Amniotic epithelial cell (primary cell): ENCODE data around the gene BAHD1.

Source experiments
- DNase-seq: peaks from one replicate; pipeline ENCODE4 v3.0.0-alpha.2; 2010; ENCODE audit warnings: low read depth

BAHD1 gene

DNA sequence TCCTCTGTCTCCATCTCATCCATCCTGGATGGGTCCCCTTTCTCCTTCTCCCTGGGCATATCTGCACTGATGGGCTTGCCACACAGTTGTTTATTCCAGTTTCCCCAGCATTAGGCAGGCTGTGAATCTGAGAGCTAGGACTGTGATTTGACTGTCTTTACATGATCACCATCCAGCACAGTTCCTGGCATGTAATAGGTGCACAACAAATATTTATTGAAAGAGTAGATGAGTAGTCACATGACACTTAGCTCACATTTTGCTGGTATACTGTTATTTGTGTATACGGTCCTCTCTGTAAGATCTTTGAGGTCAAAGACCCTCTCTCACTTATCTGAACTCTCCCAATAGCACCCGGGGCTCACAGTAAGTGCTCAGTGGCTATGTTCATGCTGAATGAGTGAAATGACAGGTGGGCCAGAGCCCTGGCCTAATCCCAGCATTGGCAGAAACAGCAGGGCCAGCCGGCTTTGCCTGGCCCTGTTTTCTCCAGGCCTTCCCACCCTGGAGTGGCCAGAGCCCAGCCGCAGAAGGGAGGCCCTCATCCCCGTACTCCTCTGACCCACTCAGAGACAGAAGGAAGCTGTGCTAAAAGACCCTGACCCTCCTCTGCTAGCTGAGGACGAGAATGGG, 16.2 kb upstream of the BAHD1 start:
- DNase-seq: no peak

DNA sequence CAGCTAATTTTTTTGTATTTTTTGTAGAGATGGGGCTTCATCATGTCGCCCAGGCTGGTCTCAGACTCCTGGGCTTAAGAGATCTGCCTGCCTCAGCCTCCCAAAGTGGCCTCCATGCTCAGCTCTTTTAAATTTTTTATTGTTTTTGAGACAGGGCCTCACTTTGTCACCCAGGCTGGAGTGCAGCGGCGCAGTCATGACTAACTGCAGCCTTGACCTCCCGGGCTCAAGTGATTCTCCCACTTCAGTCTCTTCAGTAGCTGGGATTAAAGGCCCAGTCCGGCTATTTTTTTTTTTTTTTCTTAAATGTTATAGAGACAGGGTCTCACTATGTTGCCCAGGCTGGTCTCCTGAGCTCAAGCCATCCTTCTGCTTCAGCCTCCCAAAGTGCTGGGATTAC, 15.1 kb upstream of the BAHD1 start:
- DNase-seq: no peak

GRCh38 chr15:40427188-40427587, 13.6 kb upstream of the BAHD1 start:
- no peak for DNase-seq

DNA sequence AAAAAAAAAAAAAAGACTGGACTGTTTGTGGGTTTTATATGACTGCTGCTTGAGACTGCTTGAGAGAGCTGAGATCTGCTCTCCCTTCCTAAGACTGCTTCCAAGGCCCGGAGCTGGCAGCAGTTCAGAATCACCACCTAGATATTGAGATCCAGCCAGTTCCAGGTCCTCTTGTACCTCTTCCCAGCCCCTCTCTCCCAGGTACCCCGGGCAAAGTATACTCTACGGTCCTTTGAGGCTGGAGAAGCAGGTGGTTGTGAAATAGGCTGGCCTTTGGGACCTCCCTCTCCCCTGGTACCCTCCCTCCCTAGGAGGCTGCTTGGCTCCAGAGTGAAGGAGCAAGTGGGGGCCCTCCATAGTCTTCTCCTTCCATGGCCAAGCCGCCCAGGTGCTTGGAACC, 12.6 kb upstream of the BAHD1 start:
- DNase-seq: no peak

GRCh38 chr15:40429068-40429710, 11.6 kb upstream of the BAHD1 start:
- DNase-seq: no peak

- peak; percentile 45 for DNase-seq
These were observed 10.4 kb upstream of the BAHD1 start for GRCh38 chr15:40430271-40430805.

DNA sequence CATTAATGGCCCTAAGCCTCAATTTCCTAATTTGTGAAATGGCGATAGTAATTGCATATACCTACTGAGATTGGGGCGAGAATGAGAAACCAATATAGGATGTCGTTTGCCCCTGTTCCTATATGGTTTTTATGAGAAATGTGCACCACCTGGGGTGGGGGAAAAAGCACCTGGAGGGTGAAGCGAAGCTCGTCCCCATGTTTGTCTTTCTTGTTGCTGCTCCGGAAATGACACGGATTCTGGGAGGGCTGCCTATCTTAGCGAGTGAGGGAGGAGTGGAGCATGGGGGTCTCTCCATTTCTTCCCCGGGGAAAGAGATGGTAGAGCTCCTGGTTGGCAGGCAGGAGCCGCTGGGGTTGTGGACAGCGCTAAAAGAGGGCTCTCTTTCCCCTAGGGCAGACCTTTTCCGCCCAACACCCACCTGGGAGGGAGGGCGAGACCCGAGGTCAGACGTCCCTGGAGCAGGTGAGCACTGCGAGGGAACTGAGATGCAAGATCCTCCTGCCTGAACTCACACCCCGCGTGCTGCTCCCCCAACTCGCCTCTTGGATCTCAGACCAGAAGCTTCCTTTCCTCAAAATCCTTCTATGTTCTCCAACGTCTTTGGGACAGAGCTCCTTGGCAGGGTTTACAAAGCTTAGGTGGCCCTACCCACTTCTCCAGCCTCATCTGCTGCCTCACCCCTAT, 5.6 kb upstream of the BAHD1 start:
- DNase-seq: no peak

DNA sequence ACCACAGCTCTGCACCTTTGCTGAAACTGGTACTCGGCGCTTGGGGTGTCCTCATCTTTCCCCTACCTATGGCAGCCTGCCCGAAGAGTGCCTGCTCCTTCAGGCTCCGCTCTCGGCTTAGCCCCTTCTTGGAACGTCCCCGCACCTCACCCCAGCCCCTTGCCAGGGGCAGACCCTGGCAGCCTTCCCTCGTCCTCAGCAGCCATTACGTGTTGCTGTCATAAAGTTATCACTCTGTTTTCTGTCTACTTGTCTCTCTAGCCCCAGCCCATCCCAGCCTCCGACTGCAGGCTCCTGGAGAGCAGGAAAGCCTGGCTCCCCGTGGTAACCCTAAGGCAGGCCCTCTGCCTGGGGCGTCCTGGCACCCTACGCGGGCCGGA, 5.1 kb upstream of the BAHD1 start:
- no peak for DNase-seq

GRCh38 chr15:40436116-40436891, 4.4 kb upstream of the BAHD1 start:
- DNase-seq: no peak

DNA sequence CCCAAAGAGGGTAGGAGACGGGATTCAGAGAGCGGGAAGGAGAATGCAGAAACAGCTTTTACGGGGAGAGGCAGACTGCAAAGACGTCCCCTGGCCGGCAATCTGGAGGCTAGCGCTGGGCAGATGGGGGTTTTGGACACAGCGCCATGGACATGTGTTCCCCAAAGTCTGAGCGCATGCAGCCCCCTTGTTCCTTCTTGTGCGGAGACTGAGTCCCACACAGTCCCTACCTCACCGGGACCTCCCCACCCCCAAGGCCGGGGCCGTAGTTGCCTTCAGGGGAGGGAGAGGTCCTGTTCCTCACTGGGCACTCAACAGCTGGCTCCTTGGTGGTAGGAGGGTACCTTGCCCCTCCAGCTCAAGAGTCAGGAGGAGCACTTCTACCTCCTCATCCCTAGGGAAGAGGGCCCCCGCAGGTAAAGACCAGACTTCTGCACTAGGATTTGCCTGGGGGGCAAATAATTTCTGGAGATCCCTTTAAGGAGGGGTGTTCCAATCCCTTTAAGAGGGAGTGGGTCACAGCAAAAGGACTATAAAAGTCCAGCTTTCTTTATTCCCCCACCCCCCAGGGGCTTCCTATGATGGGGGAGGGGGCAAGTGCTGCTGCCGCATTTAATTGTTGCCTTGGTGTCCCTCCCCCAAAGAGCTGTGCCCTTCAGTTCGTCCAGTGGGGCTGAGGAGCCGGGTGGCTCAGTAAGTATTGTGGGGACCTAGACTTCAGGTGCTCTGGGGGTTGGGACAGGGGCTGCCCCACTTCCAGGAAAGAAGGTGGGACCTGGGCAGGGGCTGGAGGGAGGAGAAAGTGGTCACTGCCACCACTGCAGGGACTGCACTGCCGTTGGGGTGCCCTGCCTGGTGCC, 3.6 kb upstream of the BAHD1 start:
- DNase-seq: no peak

- DNase-seq: no peak
These were observed 2.7 kb upstream of the BAHD1 start for GRCh38 chr15:40437752-40438687.

GRCh38 chr15:40438712-40439111, 2.0 kb upstream of the BAHD1 start:
- DNase-seq: no peak

DNA sequence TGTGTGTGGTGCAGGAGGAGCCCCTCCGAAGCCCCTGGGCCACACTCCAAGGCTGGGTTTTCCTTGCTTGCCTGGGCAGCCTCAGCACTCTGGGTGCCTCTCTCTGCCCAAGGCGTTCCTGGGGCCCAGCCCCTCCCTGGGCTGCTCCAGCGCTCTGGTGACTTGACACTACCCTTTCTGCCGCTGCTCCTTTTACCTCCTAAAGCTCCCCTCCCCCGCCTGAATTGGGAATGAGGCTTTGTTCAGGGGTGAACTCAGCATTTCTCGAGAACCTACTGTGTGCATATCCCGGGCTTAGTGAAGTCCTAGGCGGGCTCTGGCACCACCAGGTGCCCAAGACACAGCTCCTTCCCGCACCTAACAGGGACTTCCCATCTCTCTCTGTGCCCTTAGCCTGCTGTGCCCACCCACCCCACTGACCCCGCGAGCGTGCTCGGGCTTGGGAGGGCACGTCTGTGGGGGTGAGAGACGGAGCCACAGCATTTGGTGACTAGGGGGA, 1.2 kb upstream of the BAHD1 start:
- no peak for DNase-seq

DNA sequence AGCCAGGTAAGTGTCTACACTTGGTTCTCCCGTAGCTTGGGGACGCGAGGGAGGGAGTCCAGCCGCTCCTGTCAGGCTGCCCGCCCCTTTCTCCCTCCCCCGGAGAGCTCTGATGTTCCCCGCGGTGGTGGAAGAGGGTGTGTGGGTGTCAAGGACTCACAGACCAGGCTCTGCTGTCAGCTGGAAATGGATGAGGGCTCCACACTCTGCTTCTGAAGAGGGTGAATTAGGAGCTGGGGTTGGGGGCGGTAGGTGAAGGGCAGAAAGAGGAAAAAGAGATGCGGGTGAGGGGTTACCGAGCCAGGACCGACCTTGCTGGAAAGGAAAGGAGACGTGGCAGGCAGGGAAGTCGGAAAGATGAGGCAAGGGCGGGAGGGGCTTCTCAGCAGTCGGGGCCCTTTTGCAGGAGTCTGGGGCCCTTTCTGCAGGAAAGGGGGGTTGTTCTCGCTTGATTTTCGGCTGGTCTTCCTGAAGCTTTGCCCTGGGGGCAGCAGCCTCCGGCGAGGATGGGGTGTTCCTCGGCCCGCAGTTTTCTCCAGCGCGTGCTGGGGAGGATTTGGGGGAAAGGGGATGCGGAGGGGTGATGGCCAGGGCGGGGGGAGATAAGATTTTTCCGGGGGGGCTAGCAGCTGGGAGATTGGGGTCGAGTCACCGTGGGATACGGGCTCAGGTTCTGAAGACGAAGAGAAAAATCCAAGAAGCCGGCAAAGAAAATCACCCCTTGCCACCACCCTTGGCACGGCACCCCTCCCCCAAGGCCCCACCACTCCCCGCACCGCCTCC, 602 bp upstream of the BAHD1 start:
- DNase-seq: peak; percentile 49

DNA sequence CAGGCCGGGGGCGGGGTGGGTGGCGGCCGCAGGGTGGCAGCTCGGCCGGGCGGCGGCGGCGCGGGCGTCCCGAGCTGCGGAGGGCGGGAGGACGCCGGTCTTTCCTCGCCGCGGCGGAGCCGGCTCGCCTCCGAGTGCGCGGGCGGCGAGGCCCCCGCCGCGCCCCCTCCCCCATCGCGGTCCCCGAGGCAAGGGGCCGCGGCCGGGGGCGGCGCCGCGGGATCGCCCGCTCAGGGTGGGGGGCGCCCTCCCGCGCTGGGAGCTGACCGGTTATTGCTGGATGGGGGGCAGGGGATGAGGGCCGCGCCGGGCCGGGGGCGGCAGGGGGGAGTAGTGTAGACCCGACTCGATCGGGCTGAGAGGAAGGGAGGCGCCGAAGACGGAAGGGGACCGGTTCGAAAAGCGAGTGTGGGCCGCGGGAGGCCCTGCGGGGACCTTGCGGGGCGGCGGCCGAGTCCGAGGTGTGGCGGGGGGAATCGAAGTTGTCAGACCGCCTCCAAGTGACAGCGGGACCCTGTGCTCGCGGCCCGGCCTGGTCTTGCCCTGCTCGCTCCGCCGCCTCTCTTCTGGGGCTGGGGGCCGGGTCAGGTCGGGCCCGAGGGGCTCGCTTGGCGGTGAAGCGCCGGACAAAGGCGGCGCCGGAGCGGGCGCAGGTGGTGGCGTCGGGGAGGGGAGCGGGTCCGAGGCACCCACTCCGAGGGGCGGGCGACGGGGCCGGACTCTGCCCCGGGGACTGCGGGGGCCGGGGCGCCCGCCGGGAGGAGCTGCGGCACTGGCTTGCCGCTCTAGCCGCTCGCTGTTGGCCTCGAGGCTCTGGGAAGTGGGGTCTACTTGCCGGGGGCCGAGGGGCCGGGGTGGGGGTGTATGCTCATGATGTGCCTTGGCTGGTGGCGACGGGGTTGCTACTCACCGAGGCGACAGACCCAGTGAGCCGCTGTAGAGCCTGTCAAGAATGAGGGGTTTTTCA, 1.1 kb downstream of the BAHD1 start:
- no peak for DNase-seq

DNA sequence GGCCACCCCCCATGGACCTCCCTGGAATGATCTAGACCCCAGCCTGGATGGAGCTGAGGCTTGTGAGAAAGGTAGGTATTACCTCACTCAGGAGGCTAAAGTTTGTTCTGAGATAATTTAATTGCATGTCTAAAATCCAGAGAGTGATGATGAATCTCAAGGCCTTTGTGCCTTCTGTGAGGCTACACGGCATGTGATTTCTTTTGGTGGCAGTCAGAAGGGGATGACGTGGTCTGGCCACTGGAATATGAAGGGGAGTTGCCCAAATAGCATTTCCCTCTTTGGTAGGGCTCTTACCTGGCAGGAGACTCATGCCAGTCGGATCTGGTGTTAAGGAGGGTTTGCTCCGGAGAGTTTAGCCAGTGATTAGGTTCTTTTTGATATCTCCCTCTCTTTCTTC, 2.5 kb downstream of the BAHD1 start:
- DNase-seq: no peak

DNA sequence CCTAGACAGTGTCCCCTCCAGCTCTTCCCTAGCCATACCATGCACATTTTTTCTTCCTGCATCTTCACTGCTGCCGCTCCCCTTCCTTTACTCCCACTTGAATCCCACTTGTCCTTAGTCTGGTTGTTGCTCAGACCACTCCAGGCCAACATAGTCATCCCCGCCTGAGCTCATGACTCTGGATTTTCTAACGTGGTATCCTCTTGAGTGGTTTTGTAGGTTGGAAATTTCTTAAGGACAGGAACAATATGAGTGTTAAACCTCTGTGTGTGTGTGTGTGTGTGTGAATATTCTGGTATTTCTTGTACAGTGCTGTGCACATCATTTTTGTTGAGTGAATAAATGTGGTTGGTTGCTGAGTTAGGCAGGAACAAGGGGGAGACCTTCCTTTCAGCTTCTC, 3.1 kb downstream of the BAHD1 start:
- DNase-seq: peak; percentile 24

- DNase-seq: no peak
These were observed 4.0 kb downstream of the BAHD1 start for GRCh38 chr15:40444736-40445135.
